Measurements from ENCODE around the gene OR10P1. TPM values are rescaled to one million over a fixed set of nuclear protein-coding genes. Genes with fewer than 3 reads are reported as not detected.

The OR10P1 gene
- polyA plus RNA-seq, 12 donors, result not detected

GRCh38 chr12:55651299-55651683 is 14.6 kb downstream of the OR10P1 start:
- DNase-seq, result no peak

DNA sequence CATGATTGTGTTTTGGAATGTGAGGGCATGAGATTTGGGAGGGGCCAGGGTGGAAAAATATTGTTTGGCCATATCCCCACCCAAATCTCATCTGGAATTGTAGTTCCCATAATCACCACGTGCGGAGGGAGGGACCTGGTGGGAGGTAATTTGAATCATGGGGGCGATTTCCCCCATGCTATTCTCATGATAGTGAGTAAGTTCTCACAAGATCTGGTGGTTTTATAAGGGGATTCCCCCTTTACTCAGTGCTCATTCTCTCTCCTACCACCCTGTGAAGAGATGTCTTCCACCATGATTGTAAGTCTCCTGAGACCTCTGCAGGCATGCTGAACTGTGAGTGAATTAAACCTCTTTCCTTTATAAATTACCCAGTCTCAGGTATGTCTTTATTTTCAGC is 15.7 kb downstream of the OR10P1 start:
- DNase-seq, result no peak

DNA sequence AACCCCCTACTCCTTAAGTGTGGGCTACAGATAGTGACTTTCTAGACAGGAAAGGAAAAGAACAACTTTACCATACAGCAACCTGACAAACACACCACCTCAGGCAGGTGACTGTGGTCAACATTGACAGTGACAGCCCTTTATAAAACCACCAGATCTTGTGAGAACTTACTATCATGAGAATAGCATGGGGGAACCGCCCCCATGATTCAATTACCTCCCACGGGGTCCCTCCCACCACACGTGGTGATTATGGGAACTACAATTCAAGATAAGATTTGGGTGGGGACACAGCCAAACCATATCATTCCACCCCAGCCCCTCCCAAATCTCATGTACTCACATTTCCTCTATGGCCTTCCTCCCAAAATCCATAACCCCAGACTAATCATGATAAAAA is 16.3 kb downstream of the OR10P1 start:
- DNase-seq, result no peak

DNA sequence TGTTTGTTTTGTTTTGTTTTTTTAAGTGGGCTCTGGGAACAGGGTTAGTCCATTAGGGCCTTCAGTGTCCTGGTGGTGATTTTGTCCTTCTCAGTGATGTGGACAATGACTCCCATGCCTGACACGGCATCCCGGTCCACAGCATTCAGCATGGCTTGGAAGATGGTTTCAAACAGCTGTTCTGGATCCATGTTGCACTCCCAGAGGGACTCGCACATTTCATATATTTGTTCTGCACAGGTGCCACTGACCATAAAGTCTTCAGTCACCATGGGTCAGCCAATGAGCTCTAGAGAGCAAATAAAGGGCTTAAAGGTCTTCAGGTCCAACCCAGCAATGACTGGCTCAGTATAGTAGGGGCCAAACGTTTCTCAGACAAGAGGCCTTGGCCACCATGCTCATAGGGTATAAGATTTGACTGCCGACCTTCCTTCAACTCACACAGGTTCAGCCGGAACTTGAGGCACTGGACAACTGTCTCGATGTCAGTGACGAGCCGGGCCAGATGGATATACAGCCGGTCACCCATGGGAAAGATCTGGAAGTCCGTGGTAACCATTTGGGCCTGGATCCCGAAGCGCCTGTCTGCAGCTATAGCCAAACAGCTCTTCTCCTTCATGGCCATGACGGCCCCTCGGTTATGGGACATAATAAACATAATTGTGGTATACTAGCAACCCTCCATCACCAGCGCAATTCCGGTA is 18.0 kb downstream of the OR10P1 start:
- DNase-seq, result no peak

DNA sequence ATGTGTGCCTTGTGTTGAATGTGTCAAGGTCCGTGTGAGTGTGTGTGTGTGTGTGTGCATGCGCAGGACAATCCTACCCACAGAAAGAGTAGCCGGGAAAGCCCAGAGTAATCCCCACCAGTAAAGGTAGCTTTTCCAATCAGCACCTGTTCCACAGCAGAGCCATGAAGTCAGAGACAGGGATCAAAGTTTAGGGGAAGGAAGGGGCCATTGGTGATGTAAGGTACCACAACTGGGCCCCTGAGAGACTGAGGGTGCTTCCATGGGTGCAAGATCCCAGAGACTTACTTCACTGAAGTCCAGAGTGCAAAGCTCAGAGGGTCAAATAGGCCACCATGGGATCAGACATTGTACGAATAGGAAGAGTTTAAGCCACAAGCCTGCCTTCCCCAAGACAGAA is 20.5 kb downstream of the OR10P1 start:
- DNase-seq, result no peak

DNA sequence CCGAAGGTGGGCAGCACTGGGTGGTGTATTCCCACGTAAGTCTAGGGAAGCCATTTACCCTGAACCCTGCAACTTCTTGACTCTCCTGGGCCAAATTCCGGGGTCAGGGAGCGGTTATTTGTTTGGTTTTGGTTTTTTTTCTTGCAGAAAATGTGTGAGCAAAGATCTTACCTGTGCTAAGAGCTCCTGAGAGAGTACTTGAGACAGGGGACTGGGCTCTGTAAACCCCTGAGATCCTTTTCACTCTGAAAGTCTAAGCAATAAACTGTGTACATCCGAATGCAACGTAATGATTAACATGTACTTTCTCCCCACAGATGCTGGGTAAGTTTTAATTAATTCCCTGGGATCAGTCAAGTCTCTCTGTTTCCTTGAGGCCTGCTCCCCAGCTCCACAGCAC is 21.5 kb downstream of the OR10P1 start:
- DNase-seq, result no peak

GRCh38 chr12:55658635-55659391 is 22.1 kb downstream of the OR10P1 start:
- no peak for DNase-seq

DNA sequence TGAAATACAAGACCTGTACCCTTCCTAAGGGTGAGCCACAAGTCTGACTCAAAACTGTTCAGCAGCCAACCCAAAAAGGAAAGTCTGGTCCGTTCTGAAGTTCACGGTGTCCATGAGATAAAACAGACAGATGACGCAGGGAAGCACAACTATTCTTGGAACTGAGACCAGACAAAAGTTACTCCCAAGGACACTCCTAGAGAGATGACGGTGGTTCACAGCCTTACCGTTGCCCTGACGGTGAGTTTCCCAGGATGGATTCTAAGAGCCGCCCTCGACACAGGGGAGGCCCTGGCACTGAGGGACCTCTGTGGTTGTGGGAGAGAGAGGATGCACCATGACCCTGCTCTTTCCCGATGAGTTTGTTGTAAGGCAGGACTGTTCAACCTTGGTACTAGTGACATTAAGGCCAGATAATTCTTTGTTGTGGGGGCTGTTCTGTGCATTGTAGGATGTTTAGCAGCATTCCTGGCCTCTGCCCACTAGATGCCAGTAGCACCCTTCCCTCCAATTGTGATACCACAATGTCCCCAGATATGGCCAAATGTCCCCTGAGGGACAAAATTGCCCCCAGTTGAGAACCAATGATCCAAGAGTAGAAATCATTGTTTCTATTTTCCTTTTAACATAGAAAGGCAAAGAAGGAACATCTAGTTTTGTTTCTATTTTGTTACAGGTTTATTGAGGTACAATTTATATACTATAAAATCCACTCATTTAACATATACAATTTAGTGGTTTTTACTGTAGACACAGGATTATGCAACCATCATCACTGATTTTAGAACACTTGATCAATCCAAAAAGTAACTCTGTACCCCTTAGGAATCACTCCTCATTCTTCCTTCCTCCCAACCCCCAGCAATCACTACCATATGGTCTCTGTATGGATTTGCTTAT is 23.0 kb downstream of the OR10P1 start:
- DNase-seq, result no peak

DNA sequence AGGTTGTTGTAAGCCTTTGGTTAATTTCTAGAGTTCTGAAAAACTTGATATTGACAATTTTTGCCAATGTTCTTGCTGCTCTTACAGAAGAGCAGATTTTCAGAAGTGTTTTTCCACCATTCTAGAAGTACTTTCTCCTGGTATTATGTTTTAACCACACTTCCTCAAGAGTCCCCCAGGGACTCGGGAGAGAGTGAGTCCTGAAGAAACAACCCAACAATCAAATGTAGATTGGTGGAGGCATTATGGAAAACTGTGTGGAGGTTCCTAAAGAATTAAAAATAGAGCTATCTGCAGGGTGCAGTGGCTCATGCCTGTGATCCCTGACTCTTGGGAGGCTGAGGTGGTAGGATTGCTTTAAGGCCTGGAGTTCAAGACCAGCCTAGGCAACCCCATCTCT is 26.7 kb downstream of the OR10P1 start:
- DNase-seq, result no peak

GRCh38 chr12:55664826-55665225 is 28.1 kb downstream of the OR10P1 start:
- DNase-seq, result no peak

- DNase-seq, result no peak
These were observed 29.8 kb downstream of the OR10P1 start for GRCh38 chr12:55666508-55666907.

DNA sequence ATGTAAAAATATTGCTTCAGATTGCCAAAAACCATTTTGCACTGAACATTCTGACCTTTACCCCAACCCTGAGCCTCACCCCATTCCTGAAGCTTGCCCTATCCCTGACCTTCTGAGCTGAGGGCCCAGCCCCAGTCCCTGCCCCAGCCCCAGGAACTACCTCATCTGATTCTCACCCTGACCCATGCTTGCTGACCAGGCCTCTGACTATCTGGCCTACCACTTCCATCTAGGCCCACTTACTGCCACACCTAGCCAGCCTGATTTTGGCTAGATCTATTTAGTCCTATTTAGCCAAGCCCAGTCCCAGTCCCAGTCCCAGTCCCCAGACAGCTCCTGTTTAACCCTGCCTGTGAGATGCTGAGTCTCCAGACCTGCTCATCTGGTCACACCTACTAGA is 33.6 kb downstream of the OR10P1 start:
- DNase-seq, result no peak

DNA sequence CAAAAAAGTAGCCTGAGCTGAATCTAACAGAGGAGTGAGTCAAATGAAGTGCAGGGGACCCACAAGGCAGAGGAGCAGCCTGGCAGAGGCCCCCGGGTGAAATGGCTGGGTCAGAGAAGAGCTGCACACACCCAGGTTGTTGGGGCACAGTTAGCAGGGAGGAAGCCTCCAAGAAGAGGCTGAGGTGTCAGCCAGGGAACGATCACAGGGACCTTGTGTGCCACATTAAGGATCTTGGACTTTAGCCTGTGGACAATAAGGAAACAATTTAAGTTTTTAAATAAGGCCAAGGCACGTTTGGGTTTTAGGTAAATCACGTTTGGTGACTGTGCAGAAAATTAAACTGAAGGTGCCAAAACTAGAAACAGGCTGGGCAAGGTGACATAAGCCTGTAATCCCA is 35.1 kb downstream of the OR10P1 start:
- no peak for DNase-seq

GRCh38 chr12:55673638-55674037 is 36.9 kb downstream of the OR10P1 start:
- no peak for DNase-seq

- no peak for DNase-seq
These were observed 39.0 kb downstream of the OR10P1 start for GRCh38 chr12:55675666-55676065.

DNA sequence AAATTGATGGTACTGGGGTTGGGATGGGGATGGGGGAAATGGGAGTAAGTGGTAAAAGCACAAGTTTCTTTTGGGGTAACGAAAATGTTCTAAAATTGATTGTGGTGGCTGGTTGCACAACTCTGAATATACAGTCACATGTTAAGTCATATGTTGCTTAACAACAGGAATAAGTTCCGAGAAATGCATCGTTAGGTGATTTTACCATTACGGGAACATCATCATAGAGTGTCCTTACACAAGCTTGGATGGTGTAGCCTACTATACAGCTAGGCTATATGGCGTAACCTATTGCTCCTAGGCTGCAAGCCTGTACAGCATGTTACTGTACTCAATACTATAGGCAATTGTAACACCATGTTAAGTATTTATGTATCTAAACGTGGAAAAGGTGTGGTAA is 40.0 kb downstream of the OR10P1 start:
- DNase-seq, result no peak

- no peak for DNase-seq
These were observed 43.0 kb downstream of the OR10P1 start for GRCh38 chr12:55679691-55680090.

DNA sequence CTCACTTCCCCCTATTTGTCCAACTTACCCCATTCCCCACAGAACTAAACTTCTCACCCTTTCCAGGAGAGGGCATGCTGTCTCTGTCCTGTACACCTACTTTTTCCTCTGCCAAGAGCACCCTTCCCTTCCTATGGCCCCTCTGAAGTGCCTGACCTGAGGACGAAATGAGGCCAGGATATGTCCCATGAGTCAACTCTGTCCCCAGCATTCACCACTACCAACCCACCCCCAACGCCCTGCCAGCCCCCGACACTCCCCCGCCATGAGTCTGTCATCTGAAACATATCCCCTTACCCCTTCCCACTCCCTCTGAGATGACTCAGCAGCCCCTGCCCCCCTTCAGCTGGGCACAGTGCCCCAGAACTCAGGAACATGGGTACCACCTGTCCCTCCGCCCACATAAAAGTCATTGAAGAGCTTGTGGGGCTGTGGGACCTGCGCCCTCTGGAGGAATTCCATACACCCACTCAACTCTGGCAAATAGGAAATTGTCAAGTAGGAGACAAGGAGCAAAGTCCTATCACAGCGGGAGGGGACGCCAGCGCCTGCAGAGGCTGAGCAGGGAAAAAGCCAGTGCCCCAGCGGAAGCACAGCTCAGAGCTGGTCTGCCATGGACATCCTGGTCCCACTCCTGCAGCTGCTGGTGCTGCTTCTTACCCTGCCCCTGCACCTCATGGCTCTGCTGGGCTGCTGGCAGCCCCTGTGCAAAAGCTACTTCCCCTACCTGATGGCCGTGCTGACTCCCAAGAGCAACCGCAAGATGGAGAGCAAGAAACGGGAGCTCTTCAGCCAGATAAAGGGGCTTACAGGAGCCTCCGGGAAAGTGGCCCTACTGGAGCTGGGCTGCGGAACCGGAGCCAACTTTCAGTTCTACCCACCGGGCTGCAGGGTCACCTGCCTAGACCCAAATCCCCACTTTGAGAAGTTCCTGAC is 44.7 kb downstream of the OR10P1 start:
- DNase-seq, result no peak

- DNase-seq, result no peak
These were observed 45.5 kb downstream of the OR10P1 start for GRCh38 chr12:55682087-55682796.

- DNase-seq, result no peak
These were observed 47.0 kb downstream of the OR10P1 start for GRCh38 chr12:55683676-55684075.
